ENCODE measurements around the gene FGF14.

FGF14 gene

DNA sequence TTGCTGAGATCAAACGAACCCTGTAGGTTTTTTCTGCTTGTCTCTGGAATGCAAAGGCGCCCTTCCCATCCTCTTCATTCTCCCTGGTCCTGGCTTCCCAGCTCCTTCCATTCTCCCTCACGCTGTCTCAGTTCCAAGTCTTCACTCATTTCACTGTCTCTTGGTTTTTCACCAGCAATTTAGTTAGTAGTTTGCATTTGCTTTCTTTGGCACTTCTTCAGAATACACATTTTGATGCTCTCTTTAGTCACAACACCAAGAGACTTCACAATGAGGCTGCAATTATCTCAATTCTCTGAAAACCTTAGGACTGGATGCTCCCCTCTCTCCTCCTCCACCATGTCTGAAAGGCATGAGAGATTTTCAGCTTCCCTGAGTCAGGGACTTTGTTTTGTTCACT, 470.7 kb downstream of the FGF14 start:
- intact Hi-C loops (cut with DNase I): no loop called here
- DNase-seq: no peak

DNA sequence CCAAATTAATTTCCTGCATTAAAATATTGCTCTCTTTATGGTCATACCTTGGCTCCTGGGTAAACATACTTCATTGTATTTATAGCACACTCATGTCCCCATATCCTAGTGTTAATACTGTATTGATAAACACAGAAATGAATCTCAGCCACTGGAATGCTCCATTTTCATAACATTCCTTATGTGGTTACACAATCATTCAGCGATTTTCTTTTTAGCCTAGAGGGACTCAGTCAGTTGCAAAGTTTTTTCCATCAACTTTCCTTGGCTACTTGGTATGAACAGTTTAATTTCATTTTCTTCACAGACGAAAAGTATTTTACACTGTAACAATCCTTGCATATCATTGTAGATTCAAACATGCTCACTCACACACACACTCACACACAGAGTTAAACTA, 471.5 kb downstream of the FGF14 start:
- intact Hi-C loops (cut with DNase I): no loop called here
- no peak for DNase-seq

GRCh38 chr13:101925731-101926130, 476.1 kb downstream of the FGF14 start:
- intact Hi-C loops (cut with DNase I): no loop called here
- no peak for DNase-seq

GRCh38 chr13:101919541-101920181, 482.2 kb downstream of the FGF14 start:
- intact Hi-C loops (cut with DNase I): no loop called here
- DNase-seq: peak in 9 of 42 donors; percentile 11 to 51 (median 17)

GRCh38 chr13:101917833-101918661, 483.8 kb downstream of the FGF14 start:
- intact Hi-C loops (cut with DNase I): no loop called here
- peak in 26 of 42 donors; percentile 8 to 61 (median 26) for DNase-seq

GRCh38 chr13:101917475-101917810, 484.4 kb downstream of the FGF14 start:
- intact Hi-C loops (cut with DNase I): no loop called here
- DNase-seq: peak in 29 of 42 donors; percentile 5 to 66 (median 37)

DNA sequence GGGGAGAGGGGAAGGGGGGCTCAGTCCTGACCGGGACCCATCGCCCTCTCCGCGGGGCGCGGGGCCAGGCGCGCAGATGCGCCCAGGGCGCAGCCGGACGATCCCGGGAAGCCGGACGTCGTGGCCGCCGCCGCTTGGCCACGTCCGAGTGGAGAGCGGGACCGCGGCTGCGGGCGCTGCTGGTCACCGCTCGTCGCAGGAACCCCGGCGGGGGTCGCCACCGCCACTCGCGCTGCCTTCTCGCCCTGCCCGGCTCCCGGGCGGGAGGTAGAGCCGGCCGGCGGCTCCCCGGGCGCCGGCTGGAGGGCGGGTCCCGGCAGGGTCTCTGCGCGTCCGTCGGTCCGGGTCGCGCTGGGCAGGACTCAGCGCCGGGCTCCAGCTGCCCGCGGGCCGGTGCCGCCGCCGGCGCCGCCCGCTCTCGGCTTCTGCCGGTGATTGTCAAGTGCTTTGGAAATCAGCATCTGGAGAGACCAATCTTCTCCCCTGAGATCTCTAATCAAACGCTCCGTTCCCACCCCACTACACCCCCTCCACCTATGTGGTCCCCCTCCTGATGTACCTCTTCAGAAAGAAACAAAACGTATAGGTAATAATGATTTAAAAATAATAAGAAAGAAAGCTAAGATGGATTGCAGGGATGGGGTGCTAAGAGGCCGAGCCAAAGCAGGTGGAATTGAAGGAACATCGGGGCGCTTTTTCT, 484.9 kb downstream of the FGF14 start:
- DNase-seq: peak in 2 of 42 donors; percentile 3 to 9
- intact Hi-C loops (cut with DNase I): no loop called here

GRCh38 chr13:101916108-101916774, 485.6 kb downstream of the FGF14 start:
- intact Hi-C loops (cut with DNase I): no loop called here

GRCh38 chr13:101915755-101916107, 486.1 kb downstream of the FGF14 start:
- intact Hi-C loops (cut with DNase I): no loop called here
- DNase-seq: peak in 1 of 42 donors; percentile 3

More at GRCh38 chr13:101916108-101916774, 485.6 kb downstream of the FGF14 start:
- peak in 38 of 42 donors; percentile 9 to 72 (median 49) for DNase-seq

DNA sequence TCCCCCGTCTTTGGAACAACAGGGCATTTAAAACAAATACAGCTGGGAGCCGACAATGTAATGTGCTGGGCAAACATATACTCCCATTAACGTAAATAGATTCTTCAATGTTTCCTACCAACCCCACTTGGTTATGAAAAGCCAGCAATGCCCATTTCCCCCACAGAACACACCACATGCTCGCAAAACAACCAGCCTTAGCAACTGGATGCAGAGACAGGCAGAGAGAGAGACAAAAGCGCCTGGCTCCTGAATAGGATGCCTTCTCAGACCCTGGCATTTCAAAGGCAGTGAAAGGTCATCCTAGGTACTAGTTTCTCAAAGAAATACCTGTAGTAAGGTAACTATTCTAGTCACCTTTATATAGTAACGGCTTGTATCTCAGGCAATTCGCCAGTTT, 486.5 kb downstream of the FGF14 start:
- intact Hi-C loops (cut with DNase I): no loop called here
- no peak for DNase-seq

DNA sequence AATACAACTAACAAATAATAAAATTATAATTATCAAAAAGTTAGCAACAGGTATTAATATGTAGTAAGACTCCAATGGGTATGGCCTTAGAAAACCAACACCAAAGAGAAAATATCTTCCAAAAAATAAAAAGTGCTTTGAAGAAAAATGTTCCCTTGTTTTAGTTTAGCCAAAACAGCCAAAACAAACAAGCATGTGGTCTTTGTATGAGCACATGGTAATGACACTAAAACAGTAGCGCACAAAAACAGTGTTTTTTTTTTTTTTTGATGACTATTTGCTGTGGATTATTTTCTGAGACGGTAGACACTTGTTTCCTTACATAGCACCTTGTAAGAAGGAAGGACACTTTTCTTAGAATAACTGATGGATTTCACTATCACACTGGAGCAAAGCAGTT, 490.1 kb downstream of the FGF14 start:
- DNase-seq: no peak
- intact Hi-C loops (cut with DNase I): no loop called here

- intact Hi-C loops (cut with DNase I): no loop called here
- no peak for DNase-seq
These were observed 498.0 kb downstream of the FGF14 start for GRCh38 chr13:101903890-101904289.

- DNase-seq: no peak
- intact Hi-C loops (cut with DNase I): no loop called here
These were observed 503.2 kb downstream of the FGF14 start for GRCh38 chr13:101898676-101899075.

- intact Hi-C loops (cut with DNase I): no loop called here
- no peak for DNase-seq
These were observed 505.3 kb downstream of the FGF14 start for GRCh38 chr13:101896541-101896940.

DNA sequence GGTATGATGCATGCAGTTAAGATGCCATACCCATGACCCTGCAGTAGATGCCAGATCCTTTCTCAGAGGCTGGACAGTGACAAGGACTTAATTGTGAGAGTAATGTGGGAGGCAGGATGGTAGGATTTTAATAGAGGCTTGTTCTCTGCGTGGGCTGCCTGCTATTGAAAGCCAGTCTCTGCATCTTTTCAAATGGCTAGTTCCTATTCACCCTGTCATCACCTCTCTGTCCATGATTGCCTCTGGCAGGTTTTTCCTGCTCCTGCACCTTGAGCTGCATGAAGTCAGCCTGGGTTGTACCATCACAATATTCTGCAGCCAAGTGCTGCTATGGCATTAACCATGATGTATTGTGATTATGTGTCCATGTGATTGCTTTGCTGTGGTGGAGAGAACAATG, 508.8 kb downstream of the FGF14 start:
- intact Hi-C loops (cut with DNase I): no loop called here
- no peak for DNase-seq

- DNase-seq: no peak
- intact Hi-C loops (cut with DNase I): no loop called here
These were observed 509.6 kb downstream of the FGF14 start for GRCh38 chr13:101892296-101892695.

DNA sequence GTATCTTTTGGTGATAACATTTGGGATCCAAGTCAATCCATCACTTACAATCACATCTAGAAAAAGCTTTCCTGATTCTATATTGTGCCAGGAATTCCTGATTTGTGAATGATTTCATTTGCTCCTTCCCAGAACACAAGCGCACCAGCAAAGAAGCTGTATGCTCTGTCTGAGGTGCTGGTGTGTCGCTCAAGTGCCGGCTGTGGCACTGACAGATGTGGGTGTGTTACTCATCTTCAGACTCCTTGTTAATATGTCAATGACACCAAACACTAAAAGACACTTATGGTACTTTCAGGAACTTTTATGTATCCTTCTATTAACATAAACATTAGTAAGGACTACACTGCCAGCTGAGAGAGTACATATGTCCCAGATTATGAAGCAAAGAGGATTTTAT, 520.3 kb downstream of the FGF14 start:
- peak in 38 of 42 donors; percentile 4 to 77 (median 36) for DNase-seq
- intact Hi-C loops (cut with DNase I): no loop called here

DNA sequence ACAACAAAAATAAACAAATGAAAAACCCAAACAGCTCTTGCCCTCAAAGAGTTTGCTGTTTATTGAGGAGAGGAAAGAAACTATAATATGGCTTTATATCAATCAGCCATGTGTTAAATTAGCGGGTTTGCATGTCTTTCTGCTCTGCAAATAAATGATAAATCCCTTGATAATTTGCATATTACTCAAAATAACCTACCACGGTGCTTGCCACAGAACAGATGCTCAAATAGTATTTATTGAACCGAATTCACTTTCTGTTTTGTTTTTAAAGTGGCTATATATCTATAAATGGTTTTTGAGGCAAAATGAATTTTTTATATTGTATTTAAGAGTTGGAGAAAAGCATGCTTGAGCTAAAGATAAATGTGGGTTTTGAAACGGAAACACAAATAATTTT, 521.3 kb downstream of the FGF14 start:
- intact Hi-C loops (cut with DNase I): no loop called here
- DNase-seq: no peak

DNA sequence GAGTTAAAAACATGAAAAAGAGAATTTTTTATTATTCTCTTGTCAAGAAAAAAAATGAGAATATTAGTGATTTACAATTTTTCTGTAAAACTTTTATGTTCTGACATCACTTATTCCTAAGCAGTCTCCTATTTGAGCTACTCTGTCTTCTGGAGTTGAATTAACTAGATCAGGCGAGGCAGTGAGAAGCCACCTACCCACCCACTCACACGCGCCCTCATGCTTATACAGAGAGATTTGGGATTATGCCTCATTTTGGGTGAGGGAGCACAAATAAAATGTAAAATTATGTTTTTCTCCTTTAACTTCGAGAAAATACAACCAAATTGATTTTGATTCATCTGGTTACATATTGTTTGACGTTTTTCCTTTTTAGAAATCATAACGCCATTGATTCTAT, 524.9 kb downstream of the FGF14 start:
- intact Hi-C loops (cut with DNase I): no loop called here
- peak in 33 of 42 donors; percentile 4 to 75 (median 37) for DNase-seq

All from head of caudate nucleus (tissue), 42 donors.